Epidermal melanocyte (primary cell): Measurements from ENCODE around the gene MAPK6.
A peak's percentile ranks its signal among the peaks of the same experiment; 100 is the strongest.

Source experiments
- DNase-seq: peaks from one replicate; pipeline ENCODE4 v3.0.0; 2011; ENCODE audit warnings: low spot score; ENCODE audit not compliant: insufficient read length

Gene MAPK6

GRCh38 chr15:52010633-52011595, 8.1 kb upstream of the MAPK6 start:
- no peak for DNase-seq

- no peak for DNase-seq
Observed at GRCh38 chr15:52011711-52012144, 7.3 kb upstream of the MAPK6 start.

- DNase-seq: no peak
Observed at GRCh38 chr15:52012210-52012609, 6.8 kb upstream of the MAPK6 start.

GRCh38 chr15:52013151-52013791, 5.7 kb upstream of the MAPK6 start:
- DNase-seq: no peak

- no peak for DNase-seq
Observed at GRCh38 chr15:52014616-52015015, 4.4 kb upstream of the MAPK6 start.

- DNase-seq: no peak
Observed at GRCh38 chr15:52016316-52016715, 2.7 kb upstream of the MAPK6 start.

GRCh38 chr15:52018244-52018643, 775 bp upstream of the MAPK6 start:
- no peak for DNase-seq

GRCh38 chr15:52019394-52020220, 588 bp downstream of the MAPK6 start:
- DNase-seq: peak; percentile 93

GRCh38 chr15:52020221-52021085, 1.4 kb downstream of the MAPK6 start:
- no peak for DNase-seq

GRCh38 chr15:52021128-52021671, 2.2 kb downstream of the MAPK6 start:
- DNase-seq: no peak

GRCh38 chr15:52021892-52022540, 3.0 kb downstream of the MAPK6 start:
- DNase-seq: no peak

- DNase-seq: no peak
Observed at GRCh38 chr15:52023169-52023922, 4.3 kb downstream of the MAPK6 start.

GRCh38 chr15:52028431-52029093, 9.5 kb downstream of the MAPK6 start:
- no peak for DNase-seq

GRCh38 chr15:52030010-52030409, 11.0 kb downstream of the MAPK6 start:
- no peak for DNase-seq

GRCh38 chr15:52031556-52031955, 12.5 kb downstream of the MAPK6 start:
- no peak for DNase-seq

GRCh38 chr15:52037889-52038505, 19.0 kb downstream of the MAPK6 start:
- DNase-seq: no peak

GRCh38 chr15:52039925-52040781, 21.1 kb downstream of the MAPK6 start:
- peak; percentile 45 for DNase-seq
